GM19455 (cell line): ENCODE data around the gene APLP2.
"Not testable (repeated sequence)": the region's sequence is repeated elsewhere in the genome, so short reads cannot be mapped to it uniquely, and the experiment has no call there.

Experiments
- ATAC-seq: cut with Tn5 transposase; IDR thresholded peaks from one replicate; pipeline ENCODE4 v1.9.1; 2021; ENCODE audit not compliant: unreplicated experiment

Gene APLP2

GRCh38 chr11:130164221-130164570 is 94.5 kb downstream of the APLP2 start:
- ATAC-seq: no peak

GRCh38 chr11:130165601-130166456 is 96.1 kb downstream of the APLP2 start:
- no peak for ATAC-seq

GRCh38 chr11:130166457-130166784 is 96.7 kb downstream of the APLP2 start:
- no peak for ATAC-seq

GRCh38 chr11:130167146-130167545 is 97.5 kb downstream of the APLP2 start:
- ATAC-seq: no peak

- ATAC-seq: no peak
Measured at GRCh38 chr11:130168105-130168504, 98.4 kb downstream of the APLP2 start.

GRCh38 chr11:130170345-130170744 is 100.7 kb downstream of the APLP2 start:
- no peak for ATAC-seq

GRCh38 chr11:130171534-130171933 is 101.8 kb downstream of the APLP2 start:
- no peak for ATAC-seq

GRCh38 chr11:130172001-130172400 is 102.3 kb downstream of the APLP2 start:
- not testable (repeated sequence) for ATAC-seq

GRCh38 chr11:130174642-130175041 is 104.9 kb downstream of the APLP2 start:
- no peak for ATAC-seq

GRCh38 chr11:130175898-130176297 is 106.2 kb downstream of the APLP2 start:
- ATAC-seq: no peak

- no peak for ATAC-seq
Measured at GRCh38 chr11:130177782-130178181, 108.1 kb downstream of the APLP2 start.

GRCh38 chr11:130178441-130179339 is 109.0 kb downstream of the APLP2 start:
- no peak for ATAC-seq

GRCh38 chr11:130179396-130180306 is 110.0 kb downstream of the APLP2 start:
- no peak for ATAC-seq

GRCh38 chr11:130180491-130180890 is 110.8 kb downstream of the APLP2 start:
- ATAC-seq: no peak

GRCh38 chr11:130180896-130181294 is 111.2 kb downstream of the APLP2 start:
- no peak for ATAC-seq

- no peak for ATAC-seq
Measured at GRCh38 chr11:130181295-130182272, 111.9 kb downstream of the APLP2 start.

- ATAC-seq: no peak
Measured at GRCh38 chr11:130183878-130184610, 114.3 kb downstream of the APLP2 start.

- ATAC-seq: no peak
Measured at GRCh38 chr11:130187096-130187495, 117.4 kb downstream of the APLP2 start.

GRCh38 chr11:130188047-130188446 is 118.4 kb downstream of the APLP2 start:
- no peak for ATAC-seq
